Nucleus accumbens (tissue), 56 donors: ENCODE data around the gene MPP3.
A peak's percentile ranks its signal among the peaks of the same experiment; 100 is the strongest.

Experiments used
- DNase-seq, 56 donors: peaks; one replicate each; lab custom pipeline; 2025; lab: John Stamatoyannopoulos, UW

Gene MPP3

DNA sequence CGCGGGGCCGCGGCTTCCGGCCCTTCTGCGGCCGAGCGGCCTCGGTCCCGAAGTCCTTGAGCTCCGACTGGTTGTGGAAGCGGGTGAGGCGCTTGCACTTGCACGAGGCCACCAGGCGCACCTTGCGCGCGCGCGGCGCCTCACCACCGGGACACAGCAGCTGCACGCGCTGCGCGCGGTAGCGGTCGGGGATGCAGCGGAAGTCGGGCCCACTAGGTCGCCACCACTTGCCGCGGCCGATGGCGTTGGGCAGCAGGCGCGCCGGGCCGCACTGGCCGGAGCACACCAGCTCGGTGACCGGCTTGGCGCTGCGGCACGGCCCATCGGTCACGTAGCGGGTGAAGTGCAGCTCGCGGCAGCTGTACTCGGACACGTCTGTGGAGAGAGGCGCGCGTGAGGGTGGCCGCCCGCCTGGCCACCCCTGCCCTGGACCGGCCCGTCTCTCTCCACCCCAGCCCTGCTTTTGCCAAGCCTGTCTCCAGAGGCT is 77.5 kb downstream of the MPP3 start:
- DNase-seq: peak in 2 of 56 donors; percentile 4 to 17

- no peak for DNase-seq
Observed at GRCh38 chr17:43754947-43755346, 78.0 kb downstream of the MPP3 start.

- DNase-seq: no peak
Observed at GRCh38 chr17:43753493-43754129, 79.3 kb downstream of the MPP3 start.
